ENCODE results near the gene MYOD1.

The MYOD1 gene

DNA sequence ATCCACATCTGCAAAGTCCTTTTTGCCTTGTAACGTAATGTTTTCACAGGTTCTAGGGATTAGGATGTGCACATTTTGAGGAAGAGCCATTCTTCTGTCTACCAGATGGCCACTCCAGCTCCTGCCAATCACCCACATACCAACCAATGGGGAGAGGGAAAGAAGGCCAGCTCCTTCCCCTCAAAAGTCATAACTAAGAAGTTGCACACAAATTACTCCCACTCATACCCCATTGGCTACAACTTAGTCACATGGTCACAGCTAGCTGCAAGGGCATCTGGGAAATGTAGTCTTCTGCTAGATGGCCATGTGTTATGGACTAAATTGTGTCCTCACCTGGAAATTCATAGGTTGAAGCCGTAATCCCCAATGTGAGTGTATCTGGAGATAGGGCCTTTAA, 15.4 kb upstream of the MYOD1 start:
- no peak for FAIRE-seq

DNA sequence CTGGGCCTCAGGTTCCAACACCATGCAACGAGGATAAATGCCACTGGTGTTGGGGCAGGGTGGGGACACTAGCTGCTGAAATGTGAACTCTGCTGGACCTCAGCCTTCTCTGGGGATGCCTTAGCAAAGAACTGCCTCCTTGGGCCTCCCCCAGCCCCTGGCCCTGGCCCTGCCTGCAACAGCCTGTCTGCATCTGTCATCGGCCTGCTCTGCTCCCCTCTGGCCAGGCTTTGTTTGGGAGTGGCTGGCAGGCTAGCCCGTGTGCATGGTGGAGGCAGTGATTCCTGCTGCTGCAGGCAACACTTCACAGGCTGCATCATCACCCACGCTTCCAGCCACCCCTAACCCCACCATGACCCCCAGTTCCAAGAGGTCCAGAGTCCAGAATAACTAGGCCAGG, 11.5 kb upstream of the MYOD1 start:
- FAIRE-seq = no peak

DNA sequence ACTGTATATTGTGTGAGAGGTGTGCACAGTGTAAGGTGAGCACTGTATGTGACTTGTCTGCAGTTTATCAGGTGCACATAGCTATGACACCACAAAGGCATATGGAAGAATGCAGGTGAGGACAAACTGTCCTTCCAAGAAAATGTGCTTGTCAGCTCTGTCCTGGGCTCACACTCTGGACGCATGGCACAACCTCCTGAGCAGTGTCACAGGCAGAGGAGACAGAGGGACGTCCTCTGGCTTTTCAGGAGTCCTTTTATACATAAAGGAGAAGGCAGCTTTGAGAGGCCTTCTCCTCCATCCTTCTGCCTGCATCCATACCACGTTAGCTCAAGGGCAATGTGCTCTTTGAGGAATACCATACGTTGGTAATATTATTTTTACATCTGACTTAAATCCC, 7.5 kb upstream of the MYOD1 start:
- no peak for FAIRE-seq

DNA sequence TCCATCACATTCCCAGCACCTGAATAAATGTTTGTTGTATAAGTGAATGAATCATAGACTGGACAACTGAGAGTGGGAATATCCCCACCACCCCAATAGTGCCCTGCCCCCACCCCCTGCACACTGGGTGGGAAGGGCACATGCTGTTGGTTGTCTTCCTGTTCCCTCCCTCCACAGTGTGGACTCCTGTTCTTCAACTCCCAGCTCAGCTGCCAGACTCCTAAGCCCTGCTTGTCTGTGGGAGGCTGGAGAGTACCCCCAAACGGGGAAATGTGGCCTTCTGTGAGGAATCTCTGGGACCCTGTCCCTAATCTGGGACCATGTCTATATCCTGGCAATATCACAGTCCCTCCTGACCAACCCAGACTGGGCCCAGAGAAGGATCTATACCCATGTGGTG, 5.5 kb upstream of the MYOD1 start:
- no peak for FAIRE-seq

DNA sequence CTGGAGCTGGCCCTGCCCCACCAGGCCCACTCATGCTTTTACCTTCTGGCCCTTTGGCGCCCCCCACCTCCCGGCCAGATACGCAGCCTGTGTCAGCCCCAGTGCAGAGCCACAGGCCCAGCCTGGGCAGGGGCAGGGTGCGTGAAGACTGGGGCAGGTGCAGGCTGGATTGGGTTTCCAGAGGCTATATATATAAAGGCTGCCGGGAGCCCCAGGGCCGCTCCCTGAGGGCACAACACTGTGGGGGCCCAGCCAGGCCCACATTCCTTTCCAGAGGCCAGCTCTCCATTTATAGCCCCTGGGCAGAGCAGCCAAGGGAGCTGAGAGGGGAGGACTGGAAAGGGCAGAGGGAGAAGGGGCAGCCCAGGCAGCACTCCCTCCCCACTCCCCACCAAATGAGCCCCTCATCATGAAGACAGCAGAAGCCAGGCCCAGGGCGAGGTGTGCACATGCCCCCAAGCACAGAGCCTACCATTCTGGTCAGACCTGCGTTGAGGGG, 5.0 kb upstream of the MYOD1 start:
- FAIRE-seq = no peak

DNA sequence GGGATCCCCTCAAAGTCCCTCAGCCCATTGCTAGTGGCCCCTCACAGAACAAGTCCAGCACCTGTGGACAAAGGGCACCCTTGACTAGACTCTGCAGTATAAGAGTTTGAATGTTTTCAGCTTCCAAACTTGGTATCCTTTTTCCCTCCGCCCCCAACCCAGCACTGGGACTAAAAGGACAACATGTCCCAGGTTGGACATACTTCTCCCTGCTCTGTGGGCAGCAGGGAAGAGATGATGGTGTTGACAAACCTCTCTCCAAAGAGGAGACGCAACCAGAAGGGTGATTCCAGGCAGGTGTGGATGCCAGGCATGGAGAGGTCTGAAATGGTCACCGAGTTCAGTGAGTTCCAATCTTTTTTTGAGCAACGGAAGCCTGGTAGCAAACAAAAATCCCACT, 4.5 kb upstream of the MYOD1 start:
- FAIRE-seq = no peak

DNA sequence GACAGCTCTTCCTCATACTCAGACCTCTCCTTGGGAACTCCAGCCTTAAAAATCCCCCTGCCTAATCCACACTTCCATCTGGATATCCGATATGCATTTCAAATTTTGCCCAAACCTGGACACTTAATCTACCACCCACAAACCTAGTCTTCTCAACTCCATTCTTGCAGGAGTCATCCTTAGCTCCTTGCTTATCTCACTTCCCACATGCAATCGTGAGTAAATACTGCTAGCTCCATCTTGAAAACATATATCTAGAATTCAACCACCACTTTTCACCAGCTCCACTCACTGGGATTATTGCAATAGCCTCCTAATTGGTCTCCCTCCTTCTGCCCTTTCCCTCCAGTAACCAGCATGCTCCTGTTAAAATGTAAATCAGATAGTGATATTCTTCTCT, 2.6 kb upstream of the MYOD1 start:
- no peak for FAIRE-seq

DNA sequence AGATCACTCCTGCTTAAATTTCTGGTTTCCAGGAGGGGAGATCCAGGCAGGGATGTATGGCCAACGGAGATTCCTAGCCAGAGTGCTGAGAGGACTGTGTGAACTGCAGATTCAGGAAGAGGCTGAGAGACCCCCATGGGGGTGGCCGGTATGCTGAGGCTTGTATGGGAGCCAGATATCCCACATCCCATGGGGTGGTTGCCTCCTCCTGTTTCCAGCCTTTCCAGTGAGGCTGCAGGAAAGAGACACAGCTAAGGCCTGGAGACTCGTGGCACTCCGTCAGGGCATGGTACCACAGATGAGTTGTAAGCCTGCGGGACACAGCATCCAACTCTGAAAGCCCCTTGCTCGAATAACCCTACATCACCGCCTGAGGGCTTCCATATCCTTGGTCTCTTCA, 1.4 kb upstream of the MYOD1 start:
- no peak for FAIRE-seq

DNA sequence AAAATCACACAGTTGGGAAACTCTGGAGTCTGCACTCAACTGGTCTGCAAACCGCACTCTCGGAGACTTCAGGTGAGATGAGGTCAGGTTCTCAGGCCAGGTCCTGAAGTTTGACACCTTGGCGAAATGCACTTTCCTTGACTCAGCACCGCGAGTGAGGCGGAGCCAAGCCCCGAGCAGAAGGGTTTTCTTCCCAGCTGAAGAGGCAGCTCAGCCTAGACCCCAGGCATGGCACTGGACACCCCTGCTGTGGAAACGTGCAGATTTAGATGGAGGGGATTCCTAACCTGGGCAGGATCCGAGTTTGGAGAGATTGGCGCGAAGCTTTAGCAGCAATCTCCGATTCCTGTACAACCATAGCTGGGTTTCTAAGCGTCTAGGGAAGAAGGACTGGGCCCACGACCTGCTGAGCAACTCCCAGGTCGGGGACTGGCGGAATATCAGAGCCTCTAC, 835 bp upstream of the MYOD1 start:
- FAIRE-seq = no peak

DNA sequence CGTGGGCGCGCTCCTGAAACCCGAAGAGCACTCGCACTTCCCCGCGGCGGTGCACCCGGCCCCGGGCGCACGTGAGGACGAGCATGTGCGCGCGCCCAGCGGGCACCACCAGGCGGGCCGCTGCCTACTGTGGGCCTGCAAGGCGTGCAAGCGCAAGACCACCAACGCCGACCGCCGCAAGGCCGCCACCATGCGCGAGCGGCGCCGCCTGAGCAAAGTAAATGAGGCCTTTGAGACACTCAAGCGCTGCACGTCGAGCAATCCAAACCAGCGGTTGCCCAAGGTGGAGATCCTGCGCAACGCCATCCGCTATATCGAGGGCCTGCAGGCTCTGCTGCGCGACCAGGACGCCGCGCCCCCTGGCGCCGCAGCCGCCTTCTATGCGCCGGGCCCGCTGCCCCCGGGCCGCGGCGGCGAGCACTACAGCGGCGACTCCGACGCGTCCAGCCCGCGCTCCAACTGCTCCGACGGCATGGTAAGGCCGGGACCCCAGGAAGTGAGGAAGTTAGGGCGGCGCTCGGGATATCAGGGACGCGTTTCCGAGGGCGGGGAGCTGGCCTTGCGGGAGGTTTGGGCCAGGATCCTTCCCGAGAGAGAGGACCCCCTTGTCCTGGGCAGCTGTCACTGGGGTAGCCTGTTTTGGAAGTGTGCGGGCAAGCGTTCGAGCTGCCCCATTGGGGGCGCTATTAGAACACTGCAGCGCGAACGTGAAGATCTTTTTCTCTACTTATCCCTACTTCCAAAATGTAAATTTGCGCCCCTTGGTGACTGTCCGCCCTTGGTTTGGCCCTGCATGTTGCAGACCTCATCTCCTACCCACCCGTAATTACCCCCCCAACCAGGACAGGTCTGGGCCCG, 796 bp downstream of the MYOD1 start:
- FAIRE-seq = no peak

DNA sequence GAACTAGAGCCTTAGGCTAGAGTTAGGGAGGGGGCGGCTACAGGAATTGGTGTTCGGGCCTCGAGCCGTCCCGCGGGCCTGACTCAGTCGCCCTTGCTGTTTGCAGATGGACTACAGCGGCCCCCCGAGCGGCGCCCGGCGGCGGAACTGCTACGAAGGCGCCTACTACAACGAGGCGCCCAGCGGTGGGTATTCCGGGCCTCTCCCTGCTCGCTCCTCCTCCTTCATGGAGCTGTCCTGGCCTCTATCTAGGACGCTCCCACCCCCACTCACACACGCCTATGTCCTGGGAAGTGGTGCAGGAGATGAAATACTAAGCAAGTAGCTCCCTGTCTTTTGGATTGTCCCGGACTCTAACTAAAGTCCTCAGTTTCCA, 1.4 kb downstream of the MYOD1 start:
- no peak for FAIRE-seq

DNA sequence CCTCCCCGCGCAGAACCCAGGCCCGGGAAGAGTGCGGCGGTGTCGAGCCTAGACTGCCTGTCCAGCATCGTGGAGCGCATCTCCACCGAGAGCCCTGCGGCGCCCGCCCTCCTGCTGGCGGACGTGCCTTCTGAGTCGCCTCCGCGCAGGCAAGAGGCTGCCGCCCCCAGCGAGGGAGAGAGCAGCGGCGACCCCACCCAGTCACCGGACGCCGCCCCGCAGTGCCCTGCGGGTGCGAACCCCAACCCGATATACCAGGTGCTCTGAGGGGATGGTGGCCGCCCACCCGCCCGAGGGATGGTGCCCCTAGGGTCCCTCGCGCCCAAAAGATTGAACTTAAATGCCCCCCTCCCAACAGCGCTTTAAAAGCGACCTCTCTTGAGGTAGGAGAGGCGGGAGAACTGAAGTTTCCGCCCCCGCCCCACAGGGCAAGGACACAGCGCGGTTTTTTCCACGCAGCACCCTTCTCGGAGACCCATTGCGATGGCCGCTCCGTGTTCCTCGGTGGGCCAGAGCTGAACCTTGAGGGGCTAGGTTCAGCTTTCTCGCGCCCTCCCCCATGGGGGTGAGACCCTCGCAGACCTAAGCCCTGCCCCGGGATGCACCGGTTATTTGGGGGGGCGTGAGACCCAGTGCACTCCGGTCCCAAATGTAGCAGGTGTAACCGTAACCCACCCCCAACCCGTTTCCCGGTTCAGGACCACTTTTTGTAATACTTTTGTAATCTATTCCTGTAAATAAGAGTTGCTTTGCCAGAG, 2.0 kb downstream of the MYOD1 start:
- no peak for FAIRE-seq

DNA sequence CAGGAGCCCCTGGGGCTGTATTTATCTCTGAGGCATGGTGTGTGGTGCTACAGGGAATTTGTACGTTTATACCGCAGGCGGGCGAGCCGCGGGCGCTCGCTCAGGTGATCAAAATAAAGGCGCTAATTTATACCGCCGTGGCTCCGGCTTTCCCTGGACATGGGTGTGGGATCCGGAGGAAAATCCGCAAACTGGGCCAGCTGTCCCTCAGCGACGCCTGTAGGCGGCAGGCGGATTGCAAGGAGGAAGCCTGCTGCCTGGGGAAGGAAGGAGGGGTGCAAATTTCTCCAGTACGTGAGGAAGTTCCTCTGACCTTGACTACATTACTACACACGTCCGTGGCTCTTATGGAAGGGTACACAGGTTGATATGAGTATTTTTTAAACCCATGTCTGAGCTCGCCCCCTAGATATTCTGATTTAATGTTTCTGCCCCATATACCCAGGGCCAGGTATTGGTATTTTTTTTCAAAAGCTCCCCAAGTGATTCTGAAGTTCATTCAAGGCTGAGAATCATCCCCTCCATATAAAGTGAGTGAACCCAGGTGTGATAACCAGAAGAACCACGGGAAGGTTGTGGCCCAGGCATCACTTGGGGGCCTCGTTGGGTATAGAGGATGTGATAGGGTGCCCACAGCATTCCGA, 2.8 kb downstream of the MYOD1 start:
- no peak for FAIRE-seq

DNA sequence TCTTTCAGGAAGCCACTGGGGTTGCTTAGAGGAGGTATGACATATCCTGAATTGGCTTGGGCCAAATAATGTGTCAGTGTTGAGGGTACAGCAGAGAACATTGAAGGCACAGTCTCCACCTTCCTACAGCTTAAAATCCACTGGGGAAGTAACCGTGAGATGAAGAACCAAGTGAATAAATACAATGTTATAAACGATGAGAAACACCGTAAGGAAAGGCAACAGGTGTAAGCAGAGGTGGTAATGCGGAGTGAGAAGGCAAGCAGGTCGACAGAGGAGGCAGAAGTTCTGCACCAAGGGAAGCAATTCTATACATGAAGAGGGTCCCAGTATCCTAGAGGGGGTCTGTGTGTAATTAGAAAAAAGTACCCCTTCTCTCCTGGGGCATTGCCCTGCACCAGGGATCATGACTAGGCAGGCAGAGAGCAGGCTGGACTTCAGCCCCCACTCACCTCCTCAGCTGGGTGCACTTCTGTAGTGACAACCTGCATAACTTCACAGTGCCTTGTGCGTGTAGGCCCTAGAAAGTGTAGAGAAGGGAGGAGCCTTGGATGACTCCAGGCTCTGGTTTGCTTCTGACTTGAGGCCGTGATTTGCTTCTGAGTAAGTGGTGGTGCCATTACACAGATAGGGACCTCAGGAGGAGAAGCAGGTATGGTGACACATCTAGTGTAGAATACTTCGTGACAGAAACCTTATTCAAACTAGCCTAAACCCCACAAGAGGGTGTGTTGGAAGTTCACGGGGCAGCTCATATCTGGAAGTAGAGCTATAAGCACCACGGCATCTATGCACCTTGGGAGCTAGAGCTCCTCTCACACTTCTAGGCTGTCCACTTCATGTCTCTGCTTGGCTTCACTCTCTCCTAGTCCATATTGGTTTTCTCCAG, 4.9 kb downstream of the MYOD1 start:
- FAIRE-seq = no peak

DNA sequence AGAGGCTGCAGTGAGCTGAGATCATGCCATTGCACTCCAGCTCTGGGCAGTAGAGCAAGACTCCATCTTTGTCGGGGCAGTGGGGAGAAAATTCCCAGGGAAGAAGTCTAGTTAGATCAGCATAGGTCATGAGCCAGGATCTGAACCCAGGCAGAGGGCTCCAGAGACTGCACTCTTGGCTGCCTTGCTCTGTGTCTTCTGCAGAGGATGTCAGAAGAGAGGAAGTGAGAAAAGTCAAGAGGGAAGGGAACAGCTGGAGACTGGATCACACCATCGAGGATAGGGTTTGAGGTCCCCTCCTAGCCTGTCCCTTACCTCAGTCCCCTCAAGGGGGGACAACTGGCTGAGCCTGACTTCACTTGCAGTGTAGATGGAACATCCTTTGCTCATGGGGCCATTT, 5.8 kb downstream of the MYOD1 start:
- FAIRE-seq = no peak

DNA sequence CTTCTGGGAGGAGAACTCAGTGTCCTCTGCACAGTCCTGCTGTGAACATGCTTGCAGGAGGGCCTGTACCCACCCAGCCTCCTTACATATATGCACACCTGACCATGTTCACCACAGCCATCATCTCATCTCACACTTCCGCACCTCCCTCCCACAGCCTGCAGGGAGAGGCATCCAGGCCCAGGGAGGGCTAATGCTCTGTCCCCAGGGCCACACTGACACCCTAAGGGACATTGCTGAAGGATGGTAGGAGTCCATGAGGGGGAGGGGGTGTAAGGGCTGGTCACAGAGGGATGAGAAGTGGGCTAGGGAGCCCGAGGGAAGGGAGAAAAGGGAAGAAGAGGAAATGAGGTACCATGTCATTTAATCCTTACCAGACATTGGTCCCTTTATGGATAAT, 10.8 kb downstream of the MYOD1 start:
- FAIRE-seq = no peak

DNA sequence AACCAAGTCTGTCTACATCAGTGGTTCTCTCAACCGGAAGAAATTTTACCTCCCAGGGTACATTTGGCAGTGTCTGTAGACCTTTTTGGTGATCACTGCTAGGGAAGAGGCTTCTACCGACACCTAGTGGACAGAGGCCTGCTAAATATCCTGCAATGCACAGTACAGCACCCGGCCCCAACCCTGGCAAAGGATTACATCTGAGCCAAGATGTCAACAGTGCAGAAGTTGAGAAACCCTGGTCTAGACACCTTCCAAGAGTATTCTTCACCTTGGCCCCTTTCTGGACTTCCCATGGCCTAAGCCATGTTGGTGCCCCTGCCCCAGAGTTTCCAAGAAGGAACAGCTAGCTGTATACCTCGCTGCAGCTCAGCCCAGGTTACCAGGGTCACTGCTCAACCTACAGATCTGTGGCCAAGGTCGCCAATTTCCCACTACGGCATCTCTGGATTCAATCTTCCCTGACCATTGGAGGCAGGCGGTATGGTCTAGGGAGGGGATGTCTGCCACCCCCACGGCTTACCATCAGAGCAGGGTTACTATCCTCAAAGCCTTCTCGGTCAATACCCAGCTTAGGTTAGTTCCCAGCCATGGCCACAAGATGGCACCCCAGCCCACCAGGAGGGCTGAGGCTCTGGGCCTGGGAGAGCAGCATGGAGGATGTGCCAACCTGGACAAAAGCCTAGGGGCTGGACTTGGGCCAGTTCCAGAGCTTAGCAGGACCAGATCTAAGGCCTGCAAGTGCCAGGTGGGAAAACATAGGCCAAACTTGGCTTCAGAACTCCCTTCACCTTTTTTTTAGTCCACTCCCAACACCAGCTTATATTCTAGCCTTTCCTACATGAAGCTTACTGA, 11.5 kb downstream of the MYOD1 start:
- FAIRE-seq = peak; percentile 17

DNA sequence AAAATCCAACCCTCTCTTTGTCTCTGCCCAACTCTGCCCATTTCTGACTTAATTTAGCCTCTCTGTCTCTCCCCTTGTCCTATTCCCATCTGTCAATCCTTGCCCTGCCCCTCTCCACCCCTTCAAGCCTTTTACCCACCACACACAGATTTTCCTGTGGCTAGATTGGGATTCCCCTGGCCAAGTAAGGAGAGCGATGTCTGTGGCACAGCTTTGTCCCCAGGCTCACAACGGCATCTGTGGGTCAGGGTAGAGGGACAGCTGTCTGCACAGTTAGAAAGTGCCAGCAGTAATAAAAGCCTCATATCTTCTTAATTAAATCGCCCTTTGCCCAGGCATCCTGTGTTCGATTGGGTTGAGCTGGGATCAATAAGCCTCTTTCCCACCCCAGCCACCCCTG, 13.9 kb downstream of the MYOD1 start:
- FAIRE-seq = no peak

DNA sequence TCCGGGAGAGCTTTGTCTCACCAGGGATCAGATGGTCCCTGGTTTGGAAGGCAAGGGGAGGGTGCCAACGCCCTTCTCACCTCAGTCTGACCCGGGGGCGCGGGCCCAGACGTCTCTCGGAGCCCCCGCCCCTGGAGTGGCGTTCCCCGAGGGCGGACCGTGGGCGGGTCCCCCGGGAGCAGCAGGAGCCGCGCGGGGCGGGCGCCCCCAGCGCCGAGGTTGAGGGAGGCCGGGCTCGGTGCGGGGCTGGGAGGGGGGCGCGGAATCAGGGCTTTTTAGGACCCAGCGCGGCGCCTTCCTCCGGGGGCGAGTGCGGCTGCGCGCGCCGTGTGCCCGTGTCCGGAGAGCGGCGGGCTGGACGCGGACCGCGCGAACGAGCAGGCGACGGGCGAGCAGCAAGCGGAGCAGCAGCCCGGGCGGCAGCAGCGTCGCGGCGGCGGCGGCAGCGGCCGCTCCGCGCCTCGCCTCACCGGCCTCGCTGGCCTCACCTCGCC, 15.1 kb downstream of the MYOD1 start, which contains the start of gene KCNC1:
Gene KCNC1 (plus strand): TSS at position 364 of the 494 bp plus-strand sequence. CDS start 1,222 bp downstream, outside the sequence.
- no peak for FAIRE-seq

DNA sequence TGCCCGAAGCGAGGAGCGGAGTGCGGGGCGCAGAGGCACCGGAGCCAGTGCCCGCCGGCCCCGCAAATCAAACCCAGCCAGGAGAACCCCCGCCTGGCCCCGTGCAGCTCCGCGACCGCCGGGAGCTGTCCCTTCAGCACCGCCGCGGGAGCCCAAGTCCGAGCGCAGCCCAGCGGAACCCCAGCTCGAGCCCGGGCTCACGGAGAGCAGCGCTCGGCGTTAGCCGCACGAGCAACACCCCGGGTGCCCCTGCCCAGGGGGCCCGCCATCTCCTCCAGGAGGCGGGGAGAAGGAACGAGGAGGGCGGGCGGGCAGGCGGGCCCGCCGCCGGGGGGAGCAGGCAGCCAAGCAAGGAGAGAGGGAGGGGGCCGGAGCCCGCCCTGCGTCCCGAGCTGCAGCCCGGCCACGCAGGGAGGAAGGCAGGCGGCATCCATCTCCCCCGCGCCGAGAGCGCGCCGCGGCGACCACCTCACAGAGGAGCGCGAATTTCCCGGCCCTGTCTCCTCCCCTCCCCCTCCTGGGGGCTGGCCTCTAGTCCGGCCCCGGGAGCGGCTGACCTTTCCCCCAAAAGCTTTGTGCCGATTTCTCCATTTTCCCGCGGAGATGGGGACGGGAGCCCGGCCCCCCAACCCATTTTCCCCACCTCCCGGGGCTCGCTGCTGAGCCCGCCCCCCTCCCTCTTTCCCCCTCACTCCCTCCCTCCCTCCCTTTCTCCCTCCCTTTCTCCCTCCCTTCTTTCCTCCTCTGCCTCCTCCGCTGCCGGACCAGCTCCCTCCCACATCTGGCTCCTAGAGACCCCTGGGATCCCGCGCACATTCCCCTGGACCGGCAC, 15.8 kb downstream of the MYOD1 start:
- no peak for FAIRE-seq

Measured in G401.6 (cell line).